ENCODE results near the gene CCNB1. TPM values are rescaled to one million over a fixed set of nuclear protein-coding genes. Genes with fewer than 3 reads are reported as not detected.
"Not testable (repeated sequence)": the region's sequence is repeated elsewhere in the genome, so short reads cannot be mapped to it uniquely, and the experiment has no call there.

Gene CCNB1
- total and polyA plus RNA-seq, 4 donors: 1.0 to 82.5 (median 5.8) TPM

DNA sequence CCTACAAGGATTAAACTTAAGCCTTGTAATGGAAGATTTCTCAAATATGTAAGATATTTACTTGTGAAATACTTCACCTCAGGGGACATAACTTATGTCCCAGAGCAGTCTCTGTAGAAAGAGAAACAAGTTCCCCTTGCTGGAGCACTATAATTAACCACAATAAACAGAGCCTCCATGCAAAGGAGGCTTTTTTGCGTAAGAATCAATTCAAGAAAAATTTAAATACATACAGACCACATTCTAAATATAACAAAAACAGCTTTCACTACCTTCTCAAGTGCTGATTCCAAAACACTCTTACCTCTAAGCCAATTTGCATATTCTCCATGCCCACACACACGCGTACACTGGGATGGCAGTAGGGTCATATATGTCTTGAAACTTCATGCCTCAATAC lies 30.7 kb upstream of the CCNB1 start:
- Histone ChIP-seq H3K27ac (ENCODE audit: low read depth in 1 of 2, low read length in 2 of 2) (no peak overlapping the region), H3K27me3 (ENCODE audit: control insufficient read depth in 4 of 4, insufficient read depth in 4 of 4, low read length in 3 of 4) (no peaks in the 10 kb centered on the region), H3K9ac (ENCODE audit: low read depth in 1 of 2, low read length in 2 of 2) (no peak overlapping the region), H3K36me3 (ENCODE audit: control insufficient read depth in 4 of 4, insufficient read depth in 3 of 4, low read depth in 1 of 4, low read length in 3 of 4) (peaks cover 0 to 6% (median 2%) of the 10 kb centered on the region in 4 donors), H3K4me1 (ENCODE audit: control insufficient read depth in 4 of 4, insufficient read depth in 4 of 4, low read length in 3 of 4) (no peaks in the 10 kb centered on the region), H3K9me3 (ENCODE audit: control insufficient read depth in 4 of 4, low read length in 3 of 4) (peaks cover 0 to 5% (median under 1%) of the 10 kb centered on the region in 4 donors), H3K4me3 (ENCODE audit: low read depth in 1 of 3, low read length in 3 of 3) (no peak overlapping the region)
- no peak for DNase-seq (ENCODE audit: low spot score)
- no peak for TF ChIP-seq FOXA2 (IDR thresholded peaks at IDR 0.05)
- TF ChIP-seq HNF4A (conservative IDR thresholded peaks at IDR 0.05): no peak
- no peak for TF ChIP-seq FOXA1 (IDR thresholded peaks at IDR 0.05)
- no peak for TF ChIP-seq RAD21 (IDR thresholded peaks at IDR 0.05)
- no peak for TF ChIP-seq SP1 (IDR thresholded peaks at IDR 0.05)
- TF ChIP-seq ZBTB33 (IDR thresholded peaks at IDR 0.05): no peak
- no peak for TF ChIP-seq NR2F2 (IDR thresholded peaks at IDR 0.05)
- TF ChIP-seq YY1 (IDR thresholded peaks at IDR 0.05): no peak
- no peak for TF ChIP-seq GABPA (IDR thresholded peaks at IDR 0.05 in 1 of 2, conservative IDR thresholded peaks at IDR 0.05 in 1 of 2)
- TF ChIP-seq EGR1 (IDR thresholded peaks at IDR 0.05; ENCODE audit: low read depth in 2 of 2): no peak
- no peak for TF ChIP-seq RXRA (IDR thresholded peaks at IDR 0.05)
- WGBS: 95% methylated on average over 3 of the region's 3 CpGs

DNA sequence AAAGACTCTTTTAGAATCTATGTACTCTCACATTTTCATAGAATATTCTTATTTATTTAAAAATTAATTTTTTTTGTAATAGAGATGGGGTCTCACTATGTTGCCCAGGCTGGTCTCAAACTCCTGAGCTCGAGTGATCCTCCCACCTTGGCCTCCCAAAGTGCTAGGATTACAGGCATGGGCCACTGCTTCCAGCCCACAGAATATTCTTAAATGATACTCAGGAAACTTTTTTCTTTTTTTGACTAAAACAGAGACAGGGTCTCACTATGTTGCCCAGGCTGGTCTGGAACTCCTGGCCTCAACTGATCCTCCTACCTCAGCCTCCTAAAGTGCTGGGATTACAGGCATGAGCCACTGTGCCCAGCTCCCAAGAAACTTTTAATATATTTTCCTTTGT lies 29.7 kb upstream of the CCNB1 start:
- not testable (repeated sequence) for H3K27ac ChIP-seq (ENCODE audit: low read depth in 1 of 2, low read length in 2 of 2)
- WGBS: 96% methylated on average over 1 of the region's 1 CpG

GRCh38 chr5:69137807-69138206 lies 29.1 kb upstream of the CCNB1 start:
- Histone ChIP-seq H3K4me1 (ENCODE audit: control insufficient read depth in 4 of 4, insufficient read depth in 4 of 4, low read length in 3 of 4) (no peaks in the 10 kb centered on the region), H3K27me3 (ENCODE audit: control insufficient read depth in 4 of 4, insufficient read depth in 4 of 4, low read length in 3 of 4) (no peaks in the 10 kb centered on the region), H3K27ac (ENCODE audit: low read depth in 1 of 2, low read length in 2 of 2) (no peak overlapping the region), H3K9ac (ENCODE audit: low read depth in 1 of 2, low read length in 2 of 2) (no peak overlapping the region), H3K36me3 (ENCODE audit: control insufficient read depth in 4 of 4, insufficient read depth in 3 of 4, low read depth in 1 of 4, low read length in 3 of 4) (peaks cover 0 to 4% (median 2%) of the 10 kb centered on the region in 4 donors), H3K4me3 (ENCODE audit: low read depth in 1 of 3, low read length in 3 of 3) (no peak overlapping the region), H3K9me3 (ENCODE audit: control insufficient read depth in 4 of 4, low read length in 3 of 4) (peaks cover 0 to 5% (median under 1%) of the 10 kb centered on the region in 4 donors)
- WGBS: 98% methylated on average over 5 of the region's 5 CpGs
- no peak for DNase-seq (ENCODE audit: low spot score)
- TF ChIP-seq RAD21 (IDR thresholded peaks at IDR 0.05): no peak
- TF ChIP-seq SP1 (IDR thresholded peaks at IDR 0.05): no peak
- no peak for TF ChIP-seq HNF4A (conservative IDR thresholded peaks at IDR 0.05)
- no peak for TF ChIP-seq CTCF (IDR thresholded peaks at IDR 0.05; ENCODE audit: low read depth, low read length, missing input control)
- TF ChIP-seq RXRA (IDR thresholded peaks at IDR 0.05): no peak
- TF ChIP-seq FOXA1 (IDR thresholded peaks at IDR 0.05): no peak
- TF ChIP-seq JUND (IDR thresholded peaks at IDR 0.05): no peak
- TF ChIP-seq GABPA (IDR thresholded peaks at IDR 0.05 in 1 of 2, conservative IDR thresholded peaks at IDR 0.05 in 1 of 2): no peak
- TF ChIP-seq ZBTB33 (IDR thresholded peaks at IDR 0.05): no peak
- TF ChIP-seq NR2F2 (IDR thresholded peaks at IDR 0.05): no peak
- TF ChIP-seq, protein P1, sequence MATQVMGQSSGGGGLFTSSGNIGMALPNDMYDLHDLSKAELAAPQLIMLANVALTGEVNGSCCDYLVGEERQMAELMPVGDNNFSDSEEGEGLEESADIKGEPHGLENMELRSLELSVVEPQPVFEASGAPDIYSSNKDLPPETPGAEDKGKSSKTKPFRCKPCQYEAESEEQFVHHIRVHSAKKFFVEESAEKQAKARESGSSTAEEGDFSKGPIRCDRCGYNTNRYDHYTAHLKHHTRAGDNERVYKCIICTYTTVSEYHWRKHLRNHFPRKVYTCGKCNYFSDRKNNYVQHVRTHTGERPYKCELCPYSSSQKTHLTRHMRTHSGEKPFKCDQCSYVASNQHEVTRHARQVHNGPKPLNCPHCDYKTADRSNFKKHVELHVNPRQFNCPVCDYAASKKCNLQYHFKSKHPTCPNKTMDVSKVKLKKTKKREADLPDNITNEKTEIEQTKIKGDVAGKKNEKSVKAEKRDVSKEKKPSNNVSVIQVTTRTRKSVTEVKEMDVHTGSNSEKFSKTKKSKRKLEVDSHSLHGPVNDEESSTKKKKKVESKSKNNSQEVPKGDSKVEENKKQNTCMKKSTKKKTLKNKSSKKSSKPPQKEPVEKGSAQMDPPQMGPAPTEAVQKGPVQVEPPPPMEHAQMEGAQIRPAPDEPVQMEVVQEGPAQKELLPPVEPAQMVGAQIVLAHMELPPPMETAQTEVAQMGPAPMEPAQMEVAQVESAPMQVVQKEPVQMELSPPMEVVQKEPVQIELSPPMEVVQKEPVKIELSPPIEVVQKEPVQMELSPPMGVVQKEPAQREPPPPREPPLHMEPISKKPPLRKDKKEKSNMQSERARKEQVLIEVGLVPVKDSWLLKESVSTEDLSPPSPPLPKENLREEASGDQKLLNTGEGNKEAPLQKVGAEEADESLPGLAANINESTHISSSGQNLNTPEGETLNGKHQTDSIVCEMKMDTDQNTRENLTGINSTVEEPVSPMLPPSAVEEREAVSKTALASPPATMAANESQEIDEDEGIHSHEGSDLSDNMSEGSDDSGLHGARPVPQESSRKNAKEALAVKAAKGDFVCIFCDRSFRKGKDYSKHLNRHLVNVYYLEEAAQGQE (IDR thresholded peaks at IDR 0.05): no peak

More for the DNA sequence above, 29.7 kb upstream of the CCNB1 start:
- not testable (repeated sequence) for H3K9me3 ChIP-seq (ENCODE audit: control insufficient read depth in 4 of 4, low read length in 3 of 4); H3K4me1 ChIP-seq (ENCODE audit: control insufficient read depth in 4 of 4, insufficient read depth in 4 of 4, low read length in 3 of 4); H3K36me3 ChIP-seq (ENCODE audit: control insufficient read depth in 4 of 4, insufficient read depth in 3 of 4, low read depth in 1 of 4, low read length in 3 of 4); H3K4me3 ChIP-seq (ENCODE audit: low read depth in 1 of 3, low read length in 3 of 3); H3K27me3 ChIP-seq (ENCODE audit: control insufficient read depth in 4 of 4, insufficient read depth in 4 of 4, low read length in 3 of 4); H3K9ac ChIP-seq (ENCODE audit: low read depth in 1 of 2, low read length in 2 of 2); DNase-seq (ENCODE audit: low spot score)

All from liver (tissue), 9 donors.